ENCODE data around the gene ZNF653.

The ZNF653 gene, protein sequence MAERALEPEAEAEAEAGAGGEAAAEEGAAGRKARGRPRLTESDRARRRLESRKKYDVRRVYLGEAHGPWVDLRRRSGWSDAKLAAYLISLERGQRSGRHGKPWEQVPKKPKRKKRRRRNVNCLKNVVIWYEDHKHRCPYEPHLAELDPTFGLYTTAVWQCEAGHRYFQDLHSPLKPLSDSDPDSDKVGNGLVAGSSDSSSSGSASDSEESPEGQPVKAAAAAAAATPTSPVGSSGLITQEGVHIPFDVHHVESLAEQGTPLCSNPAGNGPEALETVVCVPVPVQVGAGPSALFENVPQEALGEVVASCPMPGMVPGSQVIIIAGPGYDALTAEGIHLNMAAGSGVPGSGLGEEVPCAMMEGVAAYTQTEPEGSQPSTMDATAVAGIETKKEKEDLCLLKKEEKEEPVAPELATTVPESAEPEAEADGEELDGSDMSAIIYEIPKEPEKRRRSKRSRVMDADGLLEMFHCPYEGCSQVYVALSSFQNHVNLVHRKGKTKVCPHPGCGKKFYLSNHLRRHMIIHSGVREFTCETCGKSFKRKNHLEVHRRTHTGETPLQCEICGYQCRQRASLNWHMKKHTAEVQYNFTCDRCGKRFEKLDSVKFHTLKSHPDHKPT

DNA sequence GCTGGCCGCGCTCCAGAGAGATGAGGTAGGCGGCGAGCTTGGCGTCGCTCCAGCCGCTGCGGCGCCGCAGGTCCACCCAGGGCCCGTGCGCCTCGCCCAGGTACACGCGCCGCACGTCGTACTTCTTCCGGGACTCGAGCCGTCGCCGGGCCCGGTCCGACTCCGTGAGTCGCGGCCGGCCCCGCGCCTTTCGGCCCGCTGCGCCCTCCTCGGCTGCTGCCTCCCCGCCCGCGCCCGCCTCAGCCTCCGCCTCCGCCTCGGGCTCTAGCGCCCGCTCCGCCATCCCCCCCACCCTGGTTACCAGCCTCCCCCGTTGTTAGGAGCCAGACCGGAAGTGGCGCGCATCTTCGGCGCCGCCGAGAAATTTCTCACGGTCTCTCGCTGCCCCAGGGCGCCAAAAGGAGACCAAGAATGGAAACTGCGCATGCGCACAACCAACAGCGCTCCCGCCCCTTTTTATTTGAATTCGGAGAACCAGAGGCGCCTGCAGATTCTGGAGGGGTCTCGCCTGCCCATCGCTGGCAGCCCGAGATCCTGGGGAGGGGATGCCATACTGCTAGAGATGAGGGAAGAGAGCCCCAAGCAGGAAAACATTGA is at the start of gene ZNF653:
TSS of gene ZNF653 (minus strand) at position 336 of the 597 bp plus-strand sequence. CDS start at position 283, 53 bp downstream.
- TF ChIP-seq, protein P1, sequence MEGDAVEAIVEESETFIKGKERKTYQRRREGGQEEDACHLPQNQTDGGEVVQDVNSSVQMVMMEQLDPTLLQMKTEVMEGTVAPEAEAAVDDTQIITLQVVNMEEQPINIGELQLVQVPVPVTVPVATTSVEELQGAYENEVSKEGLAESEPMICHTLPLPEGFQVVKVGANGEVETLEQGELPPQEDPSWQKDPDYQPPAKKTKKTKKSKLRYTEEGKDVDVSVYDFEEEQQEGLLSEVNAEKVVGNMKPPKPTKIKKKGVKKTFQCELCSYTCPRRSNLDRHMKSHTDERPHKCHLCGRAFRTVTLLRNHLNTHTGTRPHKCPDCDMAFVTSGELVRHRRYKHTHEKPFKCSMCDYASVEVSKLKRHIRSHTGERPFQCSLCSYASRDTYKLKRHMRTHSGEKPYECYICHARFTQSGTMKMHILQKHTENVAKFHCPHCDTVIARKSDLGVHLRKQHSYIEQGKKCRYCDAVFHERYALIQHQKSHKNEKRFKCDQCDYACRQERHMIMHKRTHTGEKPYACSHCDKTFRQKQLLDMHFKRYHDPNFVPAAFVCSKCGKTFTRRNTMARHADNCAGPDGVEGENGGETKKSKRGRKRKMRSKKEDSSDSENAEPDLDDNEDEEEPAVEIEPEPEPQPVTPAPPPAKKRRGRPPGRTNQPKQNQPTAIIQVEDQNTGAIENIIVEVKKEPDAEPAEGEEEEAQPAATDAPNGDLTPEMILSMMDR (IDR thresholded peaks at IDR 0.05; ENCODE audit: insufficient read depth, low read depth, low read length, missing control alignments), result no peak
- peak; percentile 97 for DNase-seq (ENCODE audit: low read depth)
- H3K4me3 ChIP-seq (ENCODE audit: low read depth, low read length), result peak within 1 kb of the TSS; percentile 77

DNA sequence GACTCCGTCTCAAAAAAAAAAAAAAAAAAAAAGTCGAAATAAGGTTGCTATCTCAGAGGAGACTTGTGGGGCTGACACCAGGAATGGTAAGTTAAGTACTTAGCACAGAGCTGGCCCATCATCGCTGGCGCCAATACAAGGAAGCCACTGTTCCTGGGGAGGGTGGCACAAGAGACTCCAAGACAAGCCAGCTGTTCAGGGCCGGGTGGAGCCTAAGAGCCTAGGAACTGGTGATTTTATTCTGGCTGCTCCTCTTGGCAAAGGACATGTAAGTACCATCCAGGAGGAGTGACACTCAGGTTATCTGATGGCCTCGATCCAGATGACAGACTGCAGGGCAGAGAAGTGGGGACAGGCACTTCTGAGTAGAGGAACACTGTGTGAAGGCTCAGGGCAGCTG is 49.6 kb upstream of the ZNF653 start:
- TF ChIP-seq, protein P1 (IDR thresholded peaks at IDR 0.05; ENCODE audit: insufficient read depth, low read depth, low read length, missing control alignments), result no peak
- DNase-seq (ENCODE audit: low read depth), result no peak
- no peak overlapping the region for H3K4me3 ChIP-seq (ENCODE audit: low read depth, low read length)

- DNase-seq (ENCODE audit: low read depth), result peak; percentile 83
- no peak overlapping the region for H3K4me3 ChIP-seq (ENCODE audit: low read depth, low read length)
- TF ChIP-seq, protein P1 (IDR thresholded peaks at IDR 0.05; ENCODE audit: insufficient read depth, low read depth, low read length, missing control alignments), result no peak
Measured at GRCh38 chr19:11554160-11554559, 48.5 kb upstream of the ZNF653 start.

GRCh38 chr19:11552666-11553372 is 47.2 kb upstream of the ZNF653 start:
- no peak for DNase-seq (ENCODE audit: low read depth)

GRCh38 chr19:11551603-11552235 is 46.1 kb upstream of the ZNF653 start:
- TF ChIP-seq, protein P1 (IDR thresholded peaks at IDR 0.05; ENCODE audit: insufficient read depth, low read depth, low read length, missing control alignments), result peak; percentile 37
- H3K4me3 ChIP-seq (ENCODE audit: low read depth, low read length), result no peak overlapping the region
- DNase-seq (ENCODE audit: low read depth), result no peak

More at GRCh38 chr19:11552666-11553372, 47.2 kb upstream of the ZNF653 start:
- TF ChIP-seq, protein P1 (IDR thresholded peaks at IDR 0.05; ENCODE audit: insufficient read depth, low read depth, low read length, missing control alignments), result no peak
- H3K4me3 ChIP-seq (ENCODE audit: low read depth, low read length), result no peak overlapping the region

DNA sequence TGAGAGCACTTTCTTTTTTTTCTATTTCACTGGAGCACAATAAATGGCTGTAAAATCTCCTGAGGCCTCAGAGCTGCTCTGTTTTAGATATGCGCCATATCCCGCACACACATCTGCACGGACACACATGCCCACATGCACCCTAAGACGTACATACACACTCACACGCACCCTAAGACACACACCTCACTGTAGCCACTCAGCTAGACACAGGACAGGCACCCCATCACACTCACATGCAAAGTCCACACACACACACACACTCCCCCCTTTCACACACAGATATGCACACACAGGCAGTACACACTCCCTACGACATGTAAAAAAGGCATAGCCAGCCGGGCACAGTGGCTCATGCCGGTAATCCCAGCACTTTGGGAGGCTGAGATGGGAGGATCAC is 44.6 kb upstream of the ZNF653 start:
- DNase-seq (ENCODE audit: low read depth), result no peak
- TF ChIP-seq, protein P1 (IDR thresholded peaks at IDR 0.05; ENCODE audit: insufficient read depth, low read depth, low read length, missing control alignments), result no peak
- no peak overlapping the region for H3K4me3 ChIP-seq (ENCODE audit: low read depth, low read length)

All from GM12865 (cell line).